NCI-H446 (cell line): ENCODE results near the gene PHAF1.

ENCODE experiments used
- DNase-seq, 2 experiments: peaks; one replicate each; lab custom pipeline; 2025; lab: John Stamatoyannopoulos, UW

Gene PHAF1

DNA sequence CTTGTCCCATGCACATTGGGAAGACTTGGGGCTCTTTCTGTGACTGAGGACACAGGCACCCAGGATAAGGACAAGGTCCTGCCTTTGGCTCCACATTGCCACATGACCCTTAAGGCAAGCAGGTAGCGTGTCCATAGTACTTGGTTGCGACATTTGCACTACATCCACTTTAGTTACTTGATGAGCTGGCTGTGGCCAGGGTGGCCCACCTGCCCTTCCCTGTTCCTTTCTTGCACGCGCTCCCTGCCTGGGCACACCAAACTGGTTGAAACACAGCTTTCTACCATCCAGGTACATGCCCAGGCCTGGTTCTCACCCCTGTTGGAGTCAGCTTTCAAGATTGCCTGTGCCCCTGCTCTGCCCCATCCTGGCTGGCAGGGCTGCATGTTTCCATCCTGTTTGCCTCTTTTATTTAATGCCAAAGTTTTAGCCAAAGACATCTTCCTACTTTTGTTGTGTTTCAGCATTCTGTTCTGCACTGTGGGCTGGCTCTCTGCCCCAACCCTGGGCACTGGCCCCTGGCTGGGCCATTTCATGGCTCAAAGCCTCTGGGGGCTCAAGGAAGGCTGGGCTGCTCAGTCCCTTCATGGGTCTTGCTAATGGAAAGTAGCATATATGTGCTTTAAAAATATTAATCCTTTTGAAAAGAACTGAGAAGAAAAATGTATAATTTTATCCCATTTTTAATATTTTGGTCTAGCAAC lies 37.8 kb downstream of the PHAF1 start:
- no peak for DNase-seq

DNA sequence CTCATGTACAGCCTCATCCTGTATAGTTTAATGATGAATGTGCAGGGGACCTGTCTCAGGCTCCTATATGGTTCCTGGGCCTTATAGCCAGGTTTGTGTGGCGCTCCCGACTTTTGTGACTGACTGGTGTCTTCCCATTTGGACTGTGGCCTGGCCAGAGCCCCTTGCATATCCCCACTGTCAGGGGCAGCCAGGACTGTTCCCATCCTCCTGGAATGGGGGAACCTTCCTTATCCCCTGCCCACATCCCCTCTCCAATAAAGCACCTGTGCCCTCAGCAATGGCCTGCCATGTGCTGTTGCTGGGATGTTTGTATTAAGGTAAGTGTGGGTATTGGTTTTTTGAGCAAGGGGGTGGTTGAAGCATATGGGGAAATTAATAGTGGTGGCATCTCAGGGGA lies 38.5 kb downstream of the PHAF1 start:
- DNase-seq = no peak

DNA sequence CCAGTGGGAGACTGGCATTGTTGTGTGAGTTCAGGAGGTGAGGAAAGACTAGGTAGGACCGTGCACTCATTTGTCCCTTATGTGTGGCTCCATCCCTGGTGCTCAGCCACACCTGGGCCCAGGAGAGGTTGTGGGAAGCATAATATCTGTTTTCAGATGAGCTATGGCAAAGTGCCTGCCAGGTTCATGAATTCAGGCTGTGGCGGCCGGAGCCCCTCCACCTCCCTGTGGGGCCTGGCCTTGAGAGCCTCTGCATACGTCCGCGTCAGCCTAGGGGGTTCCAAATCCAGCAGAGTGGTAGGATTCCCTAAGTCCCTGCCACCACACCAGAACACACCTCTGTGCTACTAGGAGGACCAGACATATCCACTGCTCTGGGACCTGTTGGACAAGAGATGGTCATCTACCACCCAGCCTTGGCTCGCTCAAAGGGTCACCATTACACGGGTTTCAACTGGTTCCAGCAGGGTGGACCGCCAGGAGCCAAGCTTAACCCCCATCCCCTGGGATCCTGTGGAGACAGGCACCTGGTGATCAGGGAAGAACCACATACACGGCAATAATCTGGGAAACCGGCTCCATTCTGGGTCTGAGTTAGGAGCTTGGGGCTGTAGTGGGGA lies 39.0 kb downstream of the PHAF1 start:
- no peak for DNase-seq

DNA sequence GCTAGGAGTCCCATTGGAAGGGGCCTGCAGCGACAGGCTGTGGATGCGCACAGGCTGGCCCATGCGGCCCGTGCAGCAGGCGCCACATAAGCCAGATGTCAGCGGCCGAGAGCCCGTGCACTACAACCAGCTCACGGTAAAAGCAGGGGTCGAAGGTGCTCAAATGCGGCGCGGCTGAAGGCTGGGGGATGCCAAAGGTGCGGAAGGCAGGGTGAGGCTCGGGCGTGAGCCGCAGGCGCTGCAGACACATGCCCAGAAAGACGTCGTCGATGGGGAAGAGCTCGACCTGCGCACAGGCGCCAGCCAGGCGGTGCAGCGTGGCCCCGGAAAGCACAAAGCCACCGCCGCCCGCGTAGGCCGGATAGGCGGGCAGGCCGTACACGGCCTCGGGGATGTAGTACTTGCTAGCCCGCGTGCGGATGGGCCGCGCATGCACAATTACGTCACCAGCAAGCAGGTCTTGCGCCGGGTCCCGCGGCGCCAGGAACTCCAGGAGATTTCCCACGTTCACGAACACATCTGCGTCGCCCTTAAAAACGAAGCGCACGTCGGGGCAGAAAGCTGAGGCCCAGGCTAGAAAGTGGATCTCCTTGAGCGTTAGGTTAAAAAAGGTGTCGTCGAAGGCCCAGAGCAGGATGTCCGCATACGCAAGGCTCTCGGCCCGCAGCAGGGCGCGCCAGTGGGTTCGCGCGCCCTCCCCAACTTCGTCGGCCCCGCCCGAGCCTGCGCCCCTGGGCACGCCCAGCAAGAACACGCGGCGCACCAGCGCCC lies 39.7 kb downstream of the PHAF1 start:
- no peak for DNase-seq

DNA sequence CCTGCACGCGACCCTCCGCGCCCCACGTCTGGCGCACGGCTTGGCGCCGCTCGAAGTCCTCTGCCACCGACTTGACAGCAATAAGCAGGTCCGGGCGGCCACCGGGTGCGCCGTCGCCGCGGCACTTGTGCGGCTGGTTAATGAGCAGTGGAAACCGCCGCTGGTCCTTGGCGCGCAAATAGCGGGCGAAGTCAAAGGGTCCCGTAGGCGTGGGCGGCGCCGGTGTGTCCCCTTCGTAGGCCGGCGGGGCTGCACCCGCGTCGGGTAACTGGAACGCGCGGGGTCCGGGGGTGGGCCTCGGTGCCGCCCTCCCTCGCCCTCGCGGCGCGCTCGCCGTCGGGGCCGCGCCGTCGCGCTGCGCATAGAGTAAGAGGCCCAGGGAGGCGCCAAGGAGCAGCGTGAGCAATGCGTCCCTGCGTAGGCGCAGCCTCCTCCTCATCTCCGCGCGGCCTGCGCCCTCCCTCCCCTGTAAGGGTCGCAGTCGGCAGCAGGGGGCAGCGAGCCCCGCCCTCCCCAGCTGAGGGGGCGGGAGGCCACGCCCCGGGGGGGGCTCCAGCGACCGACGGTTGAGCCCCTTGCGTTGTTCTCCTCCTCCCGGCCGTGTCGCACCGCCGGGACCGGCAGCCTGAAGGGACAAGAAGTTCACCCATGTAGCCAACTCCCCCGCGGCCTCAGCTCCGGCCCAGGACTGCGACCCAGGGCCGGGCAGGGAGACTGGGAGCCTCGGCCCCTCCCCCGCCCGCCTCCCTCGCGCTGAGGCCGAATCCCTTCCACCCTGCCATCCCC lies 40.5 kb downstream of the PHAF1 start:
- no peak for DNase-seq

DNA sequence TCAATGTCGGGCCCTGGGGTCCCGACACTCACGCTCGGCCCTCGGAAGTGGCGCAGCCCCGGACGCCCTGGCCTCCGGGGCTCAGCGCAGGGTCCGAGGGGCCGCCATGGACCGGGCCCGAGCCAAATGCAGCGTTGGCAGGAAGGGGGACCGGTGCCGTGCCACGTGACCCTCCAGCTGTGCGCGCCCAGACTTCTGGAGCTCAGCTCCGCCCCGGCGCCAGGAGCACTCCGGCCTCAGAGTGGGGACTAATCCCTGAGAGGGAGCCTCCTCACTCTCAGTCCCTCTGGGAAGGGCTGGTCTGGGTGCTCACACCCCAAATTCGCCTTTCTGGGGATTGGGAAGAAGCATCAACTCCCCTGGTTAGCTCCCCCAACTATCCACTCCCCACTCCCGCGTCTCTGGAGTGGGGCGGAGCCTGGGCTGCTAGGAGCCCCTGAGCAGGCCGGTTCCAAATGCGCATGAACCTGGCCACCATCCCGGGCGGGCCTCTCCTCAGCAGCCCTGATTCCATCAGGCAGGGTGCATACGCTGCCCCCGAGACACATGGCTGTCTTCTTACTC lies 41.2 kb downstream of the PHAF1 start, which contains the start of gene B3GNT9:
TSS of gene B3GNT9 (minus strand) at position 166 of the 564 bp plus-strand sequence. CDS start 513 bp downstream, outside the sequence.
- peak; percentile 25 to 68 for DNase-seq

DNA sequence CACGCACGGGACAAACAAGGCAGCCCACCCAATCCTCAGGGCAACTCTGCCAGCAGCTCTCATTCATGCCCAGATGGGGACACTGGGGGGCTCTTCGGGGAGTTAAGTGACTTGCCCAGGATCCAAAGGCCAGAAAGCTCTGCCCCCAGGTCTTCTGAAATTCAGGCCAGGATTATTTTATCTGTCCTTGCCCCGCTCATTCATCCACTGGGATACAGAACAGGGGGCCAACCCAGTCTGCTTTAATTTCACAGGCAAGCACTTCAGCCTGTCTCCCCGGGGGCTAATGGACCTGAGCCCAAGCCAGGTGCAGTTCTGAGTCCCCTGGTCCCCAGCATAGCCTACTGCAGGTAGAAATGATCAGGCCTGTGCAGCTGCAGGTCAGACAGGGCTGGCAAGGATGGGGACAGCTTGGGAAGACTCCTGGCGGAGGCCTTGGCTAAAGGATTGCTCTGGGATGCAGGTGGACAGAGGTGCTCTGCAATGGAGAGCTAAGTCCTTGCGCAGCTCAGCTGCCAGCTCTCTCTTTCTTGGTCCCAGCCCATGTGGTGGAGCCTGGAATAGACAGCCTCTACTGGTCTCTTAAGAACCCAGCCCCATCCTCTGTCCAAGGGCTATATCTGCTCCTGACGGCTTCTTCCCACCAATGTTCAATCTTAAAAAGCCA lies 41.8 kb downstream of the PHAF1 start:
- no peak for DNase-seq

DNA sequence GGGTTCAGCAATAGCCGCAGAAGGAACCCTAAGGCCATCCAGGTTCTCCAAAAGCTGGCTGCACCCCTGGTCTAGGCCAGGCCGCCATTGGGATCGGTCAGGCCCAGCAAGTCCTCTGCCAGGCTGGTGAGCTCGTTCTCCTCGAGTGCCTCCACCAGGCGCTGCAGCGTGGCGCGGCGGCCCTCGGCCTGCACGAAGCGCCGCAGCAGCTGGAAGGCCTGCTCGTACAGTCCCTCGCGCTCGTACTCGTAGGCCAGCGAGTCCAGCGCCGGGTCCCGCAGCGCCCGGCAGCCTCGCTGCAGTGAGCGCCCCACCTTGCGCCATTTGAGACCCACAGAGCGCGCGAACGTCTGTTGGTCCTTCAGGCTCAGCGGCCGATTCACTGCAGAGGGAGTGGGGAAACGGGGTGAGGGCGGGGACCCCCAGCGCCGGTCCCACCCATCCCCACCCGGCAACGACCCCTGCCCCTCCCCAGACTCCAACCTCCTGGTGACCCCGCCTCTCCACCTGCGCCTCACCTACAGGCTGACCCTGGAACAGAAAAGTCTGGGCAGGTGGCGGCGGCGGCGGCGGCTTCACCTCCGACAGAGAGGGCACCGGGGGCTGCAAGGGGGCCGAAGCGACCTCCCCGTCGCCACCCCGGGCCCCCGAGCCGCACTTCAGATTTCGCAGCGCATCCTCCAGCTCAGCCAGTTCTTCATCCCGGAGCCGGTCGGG lies 45.0 kb downstream of the PHAF1 start:
- DNase-seq = no peak

DNA sequence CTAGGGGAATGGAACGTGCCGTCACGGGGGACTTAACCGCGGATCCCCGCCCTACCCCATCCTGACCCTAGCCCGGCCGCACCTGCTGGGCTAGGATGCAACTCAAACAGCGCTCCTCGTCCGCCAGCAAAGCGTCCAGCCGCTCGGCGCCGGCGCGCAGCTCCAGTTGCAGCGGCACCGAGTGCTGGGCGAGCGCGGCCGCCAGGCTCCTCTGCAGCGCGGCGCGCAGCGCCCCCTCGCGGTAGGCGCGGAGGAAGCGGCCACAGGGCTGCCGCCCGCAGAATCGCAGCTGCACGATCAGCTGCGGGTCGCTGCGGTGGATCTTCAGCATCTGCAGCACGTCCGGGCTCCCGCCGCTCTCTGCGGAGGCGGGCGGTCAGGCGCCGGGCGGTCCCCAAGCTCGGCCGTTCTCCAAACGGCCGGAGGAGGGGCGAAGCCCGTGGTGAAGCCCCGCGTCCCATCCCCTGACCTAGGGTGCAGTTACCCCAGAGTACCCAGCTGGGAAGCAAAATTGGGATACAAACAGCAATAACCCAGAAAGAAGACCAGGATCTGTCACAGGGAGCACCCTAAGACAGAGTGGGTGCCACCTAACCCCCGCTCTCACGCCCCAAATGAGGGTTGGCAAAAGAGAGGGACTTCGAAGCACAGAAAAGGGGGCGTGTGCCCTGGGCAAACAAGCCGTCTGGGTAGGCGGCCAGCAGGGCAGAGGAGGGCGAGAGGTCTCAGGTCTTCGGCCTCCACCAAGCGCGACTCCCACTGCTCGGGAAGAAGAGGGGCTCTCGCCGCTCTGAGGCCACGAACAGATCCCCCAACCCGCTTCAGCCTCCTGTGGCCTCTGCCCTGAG lies 45.8 kb downstream of the PHAF1 start:
- DNase-seq = peak; percentile 22 to 72

DNA sequence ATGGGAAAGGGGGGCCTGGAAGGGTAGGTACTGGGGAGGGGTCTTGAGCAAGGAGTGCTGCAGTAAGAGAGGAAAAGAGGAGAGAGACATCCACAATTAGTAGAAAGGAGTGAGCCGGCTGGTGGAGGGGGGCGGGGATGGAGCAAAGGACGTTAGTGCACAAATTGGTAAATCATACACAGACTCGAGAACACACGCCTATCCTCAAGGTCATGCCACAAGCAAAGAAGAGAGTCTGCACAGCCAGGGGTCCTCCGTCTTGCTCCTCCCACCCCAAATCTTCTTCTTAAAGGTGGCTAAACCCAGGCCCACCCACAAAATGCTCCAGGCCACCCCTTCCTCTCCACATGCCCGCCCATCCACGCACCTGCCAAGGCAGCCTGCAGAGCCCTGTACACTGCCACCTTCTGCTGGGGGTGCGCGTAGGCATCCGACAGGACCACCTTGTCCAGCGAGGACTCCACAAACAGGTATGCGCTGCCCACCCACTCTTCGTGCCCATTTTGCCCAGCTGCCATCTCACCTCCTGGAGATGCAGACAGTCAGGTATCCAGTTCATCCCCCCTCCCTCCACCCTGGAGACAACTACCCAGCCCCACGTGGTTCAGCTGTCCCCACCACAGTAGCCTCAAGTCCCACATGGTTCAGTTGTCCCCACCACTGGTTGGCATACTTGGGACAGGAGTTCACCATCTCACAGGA lies 46.6 kb downstream of the PHAF1 start:
- DNase-seq = no peak

DNA sequence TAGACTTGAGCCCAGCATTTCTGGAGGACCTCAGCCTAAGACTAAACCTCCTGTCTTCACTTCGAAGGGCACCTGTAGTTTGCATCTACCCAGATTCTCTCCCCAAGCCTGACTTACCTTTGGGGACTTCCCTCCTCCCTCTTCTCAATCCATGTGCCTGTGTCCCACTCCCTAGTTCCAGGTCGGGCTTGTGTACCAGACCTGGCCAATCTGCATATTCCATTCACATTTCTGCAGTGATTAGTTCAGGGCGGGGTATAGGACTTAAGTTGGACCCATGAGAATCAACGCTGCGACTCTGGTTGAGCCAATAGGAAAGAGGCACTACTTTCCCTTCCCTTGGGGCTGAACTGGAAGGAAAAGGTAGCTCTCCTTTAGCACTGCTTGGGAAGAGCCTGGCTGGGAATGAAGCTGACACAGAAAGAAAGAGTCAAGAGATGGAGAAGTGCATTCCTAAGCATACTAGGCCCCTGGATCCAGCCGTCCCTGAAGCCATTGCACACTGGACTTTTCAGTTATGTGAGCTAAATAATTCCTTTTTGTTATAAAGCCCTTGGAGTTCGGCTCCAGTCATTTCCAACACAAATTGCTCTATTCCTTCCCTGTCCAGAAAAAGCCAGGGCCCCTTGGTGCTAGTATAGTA lies 47.5 kb downstream of the PHAF1 start:
- no peak for DNase-seq

DNA sequence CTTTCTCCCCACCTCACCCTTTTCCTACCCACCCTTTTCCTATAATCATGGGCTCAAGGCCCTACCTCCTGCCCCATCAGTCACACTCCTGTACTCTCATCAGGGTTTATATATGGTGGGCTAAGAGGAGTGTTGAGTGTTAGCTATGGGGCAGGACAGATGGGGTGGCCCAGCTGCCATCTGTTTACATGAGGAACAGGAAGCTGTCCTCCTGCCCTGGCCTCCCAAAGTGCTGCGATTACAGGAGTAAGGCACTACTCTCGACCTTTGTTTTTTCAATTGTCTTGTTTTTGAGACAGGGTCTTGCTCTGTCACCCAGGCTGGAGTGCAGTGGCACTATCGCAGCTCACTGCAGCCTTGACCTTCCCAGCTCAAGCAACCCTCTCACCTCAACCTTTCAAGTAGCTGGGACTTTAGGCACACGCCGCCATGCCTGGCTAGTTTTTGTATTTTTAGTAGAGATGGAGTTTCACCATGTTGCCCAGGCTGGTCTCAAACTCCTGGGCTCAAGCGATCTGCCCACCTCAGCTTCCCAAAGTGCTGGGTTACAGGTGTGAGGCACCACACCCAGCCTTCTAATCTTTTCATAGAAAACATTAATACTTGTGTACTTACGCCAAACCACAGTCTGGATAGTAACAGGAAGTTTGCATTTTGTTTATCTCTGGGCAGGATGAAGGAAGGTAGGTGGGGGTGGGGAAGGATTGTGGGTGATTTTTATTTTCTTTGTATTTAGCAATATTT lies 48.3 kb downstream of the PHAF1 start:
- DNase-seq = no peak

DNA sequence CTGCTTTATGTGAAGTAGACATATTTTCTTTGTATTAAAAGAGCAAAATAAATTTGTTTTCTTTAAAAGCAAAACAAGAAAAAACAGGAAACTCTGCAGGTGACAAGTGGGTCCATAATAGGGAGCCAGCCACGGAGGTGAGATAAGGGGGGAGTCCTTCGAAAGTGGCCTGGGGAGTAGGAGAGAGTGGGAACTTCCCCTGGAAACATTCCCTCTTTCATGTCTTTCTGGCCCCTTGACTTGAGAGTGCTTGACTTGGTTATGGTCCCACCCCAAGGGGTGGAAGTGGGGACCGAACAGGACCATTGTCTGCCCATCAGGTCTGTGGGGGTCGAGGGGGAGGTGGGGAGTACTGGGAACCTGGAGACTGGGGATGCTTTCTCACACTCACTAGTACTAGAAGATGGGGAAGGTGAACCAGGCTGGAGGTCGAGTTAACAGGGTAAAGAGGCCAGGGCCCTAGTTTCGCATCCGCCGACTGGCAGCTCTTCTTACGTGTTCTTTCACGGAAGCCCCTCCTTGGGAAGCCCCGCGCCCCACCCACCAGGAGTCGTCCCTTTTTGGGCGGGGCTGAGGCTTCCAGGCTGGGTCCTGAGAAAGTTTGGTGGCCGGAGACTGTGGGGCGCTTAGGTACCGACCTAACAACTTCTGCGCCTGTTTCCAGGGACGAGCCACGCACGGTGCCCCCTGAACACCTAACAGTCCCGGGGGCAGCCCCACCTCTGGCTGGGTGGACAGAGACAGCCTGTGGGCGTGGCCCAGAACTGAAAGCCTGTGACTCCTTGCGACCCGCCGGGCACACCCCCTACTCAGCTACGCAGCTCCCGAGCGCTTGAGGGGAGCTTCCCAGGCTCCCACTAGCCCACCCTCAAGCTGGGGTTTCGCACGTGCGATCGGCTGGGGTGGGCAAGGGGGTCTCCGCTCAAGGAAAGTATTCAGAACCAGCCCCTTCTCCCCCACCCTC lies 49.2 kb downstream of the PHAF1 start:
- DNase-seq = no peak

DNA sequence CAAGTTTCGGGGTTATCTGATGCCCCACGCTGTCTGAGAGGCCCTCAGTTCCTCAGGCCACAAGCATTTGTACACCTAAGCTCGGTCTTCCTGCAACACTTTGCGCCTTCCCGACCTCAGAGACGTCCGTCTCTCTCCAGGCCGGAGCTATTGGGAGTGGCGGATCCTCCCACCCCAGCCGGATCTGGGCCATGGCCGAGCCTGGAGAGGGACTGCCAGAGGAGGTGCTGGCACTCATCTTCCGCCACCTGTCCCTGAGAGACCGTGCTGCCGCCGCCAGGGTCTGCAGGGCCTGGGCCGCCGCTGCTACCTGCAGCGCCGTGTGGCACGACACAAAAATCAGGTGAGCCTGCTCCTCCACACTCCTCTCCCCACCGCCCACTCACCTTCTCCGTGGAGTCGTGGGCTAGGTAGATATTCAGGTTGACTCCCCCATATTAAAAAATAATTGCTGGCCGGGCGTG lies 51.9 kb downstream of the PHAF1 start:
- no peak for DNase-seq

DNA sequence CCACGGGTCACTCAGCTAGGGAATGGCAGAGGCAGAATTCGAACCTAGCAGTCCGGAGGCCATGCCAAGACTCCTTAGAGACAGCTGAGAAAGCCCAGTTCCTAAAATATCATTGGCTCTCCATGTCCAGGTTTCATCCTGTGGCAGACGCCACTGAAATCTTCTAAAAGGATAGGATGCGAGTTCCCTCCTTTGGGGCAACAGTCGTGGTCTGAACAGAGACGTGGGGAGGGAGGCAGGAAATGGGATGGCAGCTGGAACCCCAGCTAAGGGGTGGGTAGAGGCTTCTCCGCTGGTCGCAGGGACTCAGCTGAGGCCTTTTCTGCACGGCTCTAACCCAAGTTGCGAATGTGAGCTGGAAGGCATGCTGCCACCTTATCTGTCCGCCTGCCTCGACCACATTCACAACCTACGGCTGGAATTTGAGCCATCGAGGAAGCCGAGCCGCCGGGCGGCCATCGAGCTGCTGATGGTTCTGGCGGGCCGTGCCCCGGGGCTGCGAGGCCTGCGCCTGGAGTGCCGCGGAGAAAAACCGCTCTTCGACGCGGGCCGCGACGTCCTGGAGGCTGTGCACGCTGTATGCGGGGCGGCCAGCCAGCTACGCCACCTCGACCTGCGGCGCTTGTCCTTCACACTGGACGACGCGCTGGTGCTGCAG lies 52.9 kb downstream of the PHAF1 start:
- DNase-seq = no peak
